ENCODE results near the gene PKN3. TPM values are rescaled to one million over a fixed set of nuclear protein-coding genes. Genes with fewer than 3 reads are reported as not detected.

PKN3 gene
- total RNA-seq, 2 experiments from 2014 or later: 8.1 to 9.1 TPM

DNA sequence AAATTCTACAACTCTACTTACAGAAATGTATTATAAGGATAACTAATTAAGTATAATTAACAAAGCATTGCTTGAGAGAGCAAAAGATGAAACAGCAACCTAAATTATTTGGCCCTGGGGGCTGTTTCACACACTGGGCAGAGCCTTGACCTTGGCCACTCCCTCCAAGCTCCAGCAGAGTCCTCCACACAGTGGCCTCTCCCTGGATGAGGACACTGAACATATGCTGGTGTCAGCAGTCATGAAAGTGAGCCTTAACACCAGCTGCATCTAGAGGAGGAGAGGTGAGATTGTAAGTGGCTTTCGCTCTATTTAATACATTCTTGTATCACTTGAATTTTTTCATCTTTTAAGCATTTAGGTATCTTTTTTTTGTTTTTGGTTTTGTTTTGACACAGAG is 44.9 kb downstream of the PKN3 start:
- no peaks in the 10 kb centered on the region for H3K9me3 Mint-ChIP-seq (ENCODE audit: low read depth)
- ATAC-seq: no peak
- no peak overlapping the region for H3K27ac Mint-ChIP-seq
- no peak overlapping the region for H3K4me3 Mint-ChIP-seq
- DNase-seq: no peak
- no peaks in the 10 kb centered on the region for H3K36me3 Mint-ChIP-seq
- no peaks in the 10 kb centered on the region for H3K4me1 Mint-ChIP-seq
- CTCF ChIA-PET: no interaction called here
- no peaks in the 10 kb centered on the region for H3K27me3 Mint-ChIP-seq

GRCh38 chr9:128750926-128751595 is 48.8 kb downstream of the PKN3 start:
- H3K27ac Mint-ChIP-seq: no peak overlapping the region
- no peaks in the 10 kb centered on the region for H3K9me3 Mint-ChIP-seq (ENCODE audit: low read depth)
- H3K4me1 Mint-ChIP-seq: no peaks in the 10 kb centered on the region
- no peaks in the 10 kb centered on the region for H3K27me3 Mint-ChIP-seq
- no peak for ATAC-seq
- H3K36me3 Mint-ChIP-seq: no peaks in the 10 kb centered on the region
- CTCF ChIA-PET: interaction anchor here (0.5 kb wide), 1 partner anchor 213 kb away, joined by 3 read pairs; no protein-coding TSS in a partner anchor
- no peak for DNase-seq
- no peak overlapping the region for H3K4me3 Mint-ChIP-seq

- Mint-ChIP-seq H3K36me3 (no peaks in the 10 kb centered on the region), H3K27me3 (no peaks in the 10 kb centered on the region), H3K4me1 (no peaks in the 10 kb centered on the region), H3K27ac (no peak overlapping the region), H3K4me3 (no peak overlapping the region), H3K9me3 (ENCODE audit: low read depth) (no peaks in the 10 kb centered on the region)
- ATAC-seq (no peak), DNase-seq (no peak)
- CTCF ChIA-PET: no interaction called here
Observed at GRCh38 chr9:128753627-128754026, 51.3 kb downstream of the PKN3 start.

DNA sequence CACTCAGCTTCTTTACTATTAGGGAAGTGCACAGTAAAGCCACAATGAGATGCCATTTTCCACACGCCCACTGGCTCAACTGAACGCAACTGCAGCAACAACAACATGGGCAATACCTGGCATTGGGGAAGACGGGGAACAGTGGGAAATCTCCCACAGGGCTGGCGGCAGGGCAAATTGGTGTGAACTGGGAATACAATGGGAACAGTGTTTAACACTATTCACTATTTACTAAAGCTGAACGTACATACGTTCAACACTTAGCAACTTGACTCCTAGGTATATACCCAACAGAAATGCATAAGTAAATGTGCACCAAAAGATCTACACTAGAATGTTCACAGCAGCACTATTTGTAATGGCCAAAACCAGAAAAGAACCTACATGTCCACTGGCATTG is 55.3 kb downstream of the PKN3 start:
- no peak overlapping the region for H3K27ac Mint-ChIP-seq
- no peak for DNase-seq
- ATAC-seq: no peak

DNA sequence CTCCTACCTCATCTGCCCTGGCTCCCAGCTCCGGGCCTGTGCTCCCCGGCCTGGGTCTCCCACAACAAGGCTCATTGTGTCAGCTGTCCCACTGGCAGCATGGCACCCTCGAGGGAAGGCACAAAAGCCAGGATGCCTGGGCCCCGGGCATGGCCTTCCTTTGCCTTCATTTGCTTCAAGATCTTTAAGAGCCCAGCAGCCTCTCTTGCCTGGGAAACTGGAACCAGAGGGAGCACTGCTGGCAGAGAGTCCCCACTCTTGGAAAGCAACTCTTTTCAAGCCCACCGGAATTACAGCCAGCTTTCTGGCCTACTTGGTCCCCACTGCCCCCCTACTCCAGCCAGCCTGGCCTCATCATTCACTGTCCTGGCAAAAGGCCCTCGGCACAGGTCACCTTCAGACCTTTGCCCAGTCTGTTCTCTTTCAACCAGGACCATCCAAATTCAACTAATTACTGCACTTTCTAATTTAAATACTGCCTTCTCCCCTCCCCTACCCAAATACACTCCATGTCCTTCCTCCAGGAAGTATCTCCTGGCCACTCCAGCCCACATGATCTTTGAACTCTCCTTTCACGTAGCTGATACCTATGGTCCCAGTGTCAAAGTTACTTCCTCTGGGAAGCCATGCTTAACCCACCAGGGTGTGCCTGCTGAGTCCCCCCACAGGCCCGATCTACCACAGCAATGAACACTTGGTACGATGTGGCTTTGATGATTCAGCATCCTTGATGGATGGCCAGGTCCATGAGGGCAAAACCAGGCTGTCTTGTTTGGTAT is 60.6 kb downstream of the PKN3 start:
- no peak overlapping the region for H3K27ac Mint-ChIP-seq
- CTCF ChIA-PET: no interaction called here

More for the DNA sequence above, 55.3 kb downstream of the PKN3 start:
- CTCF ChIA-PET: interaction anchor here (1.4 kb wide), 1 partner anchor 24 kb away, joined by 3 read pairs; no protein-coding TSS in a partner anchor
- Mint-ChIP-seq H3K4me1 (no peaks in the 10 kb centered on the region), H3K36me3 (no peaks in the 10 kb centered on the region), H3K27me3 (no peaks in the 10 kb centered on the region), H3K4me3 (no peak overlapping the region), H3K9me3 (ENCODE audit: low read depth) (no peaks in the 10 kb centered on the region)

GRCh38 chr9:128764361-128764760 is 62.1 kb downstream of the PKN3 start:
- ATAC-seq: no peak
- no peak overlapping the region for H3K4me3 Mint-ChIP-seq
- H3K9me3 Mint-ChIP-seq (ENCODE audit: low read depth): no peaks in the 10 kb centered on the region
- no peaks in the 10 kb centered on the region for H3K27me3 Mint-ChIP-seq
- H3K36me3 Mint-ChIP-seq: no peaks in the 10 kb centered on the region
- peaks cover 3% of the 10 kb centered on the region for H3K4me1 Mint-ChIP-seq
- DNase-seq: no peak
- CTCF ChIA-PET: interaction anchor here (0.6 to 1.5 kb wide), 4 partner anchors 18 to 1333 kb away, joined by 3 to 5 read pairs (median 3); partner anchors contain the start of gene ENDOG
- H3K27ac Mint-ChIP-seq: no peak overlapping the region

More for the DNA sequence above, 60.6 kb downstream of the PKN3 start:
- no peaks in the 10 kb centered on the region for H3K36me3 Mint-ChIP-seq
- no peak overlapping the region for H3K4me3 Mint-ChIP-seq
- no peak for DNase-seq
- no peaks in the 10 kb centered on the region for H3K9me3 Mint-ChIP-seq (ENCODE audit: low read depth)
- H3K4me1 Mint-ChIP-seq: no peaks in the 10 kb centered on the region
- ATAC-seq: no peak
- no peaks in the 10 kb centered on the region for H3K27me3 Mint-ChIP-seq

GRCh38 chr9:128765499-128765898 is 63.2 kb downstream of the PKN3 start:
- CTCF ChIA-PET: interaction anchor here (1.0 to 1.5 kb wide), 2 partner anchors 17 to 53 kb away, joined by 3 to 5 read pairs; partner anchors contain the start of gene ENDOG
- no peak for DNase-seq
- no peak overlapping the region for H3K4me3 Mint-ChIP-seq
- no peak overlapping the region for H3K27ac Mint-ChIP-seq
- no peak for ATAC-seq
- H3K4me1 Mint-ChIP-seq: peaks cover 9% of the 10 kb centered on the region
- H3K27me3 Mint-ChIP-seq: no peaks in the 10 kb centered on the region
- H3K36me3 Mint-ChIP-seq: no peaks in the 10 kb centered on the region
- H3K9me3 Mint-ChIP-seq (ENCODE audit: low read depth): no peaks in the 10 kb centered on the region

DNA sequence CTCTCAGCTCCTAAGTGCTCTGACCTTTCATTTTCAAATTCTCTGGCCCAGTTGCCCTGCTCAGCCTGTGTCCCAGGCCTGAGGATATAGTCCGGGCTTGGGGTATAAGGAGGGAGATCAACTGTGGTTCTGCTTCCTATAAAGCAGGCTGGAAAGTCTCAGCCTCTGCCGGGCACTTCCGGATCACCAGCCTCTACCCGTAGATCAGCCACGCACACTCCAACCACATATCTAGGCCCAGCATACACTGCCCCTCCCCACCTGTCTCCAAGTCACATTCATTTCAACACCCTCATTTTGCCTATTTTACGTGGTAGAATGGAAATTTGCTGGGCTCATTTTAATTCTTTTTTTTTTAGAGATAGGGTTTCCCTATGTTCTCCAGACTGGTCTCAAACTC is 66.3 kb downstream of the PKN3 start:
- Mint-ChIP-seq H3K36me3 (no peaks in the 10 kb centered on the region), H3K27me3 (no peaks in the 10 kb centered on the region), H3K27ac (no peak overlapping the region), H3K4me1 (peaks cover 19% of the 10 kb centered on the region), H3K4me3 (no peak overlapping the region), H3K9me3 (ENCODE audit: low read depth) (no peaks in the 10 kb centered on the region)
- DNase-seq (no peak), ATAC-seq (no peak)
- CTCF ChIA-PET: interaction anchor here (1.1 to 1.4 kb wide), 2 partner anchors 41 to 49 kb away, joined by 3 read pairs; partner anchors contain the start of gene ENDOG

Other genes with a start within 250 kb of the PKN3 start
- 10 to 100 TPM; 71.8 to 82.7 TPM for gene ODF2, start 246.5 kb upstream of the PKN3 start, total RNA-seq
- 10 to 100 TPM; 51.0 to 55.7 TPM for gene GLE1, start 197.8 kb upstream of the PKN3 start, total RNA-seq
- 100 to 1,000 TPM; 275 to 315 TPM for gene SPTAN1, start 149.9 kb upstream of the PKN3 start, total RNA-seq
- gene DYNC2I2, start 45.7 kb upstream of the PKN3 start, total RNA-seq: 10 to 100 TPM; 52.5 to 67.8 TPM
- 100 to 1,000 TPM; 436 to 623 TPM for gene SET, start 13.3 kb upstream of the PKN3 start, total RNA-seq
- 10 to 100 TPM; 67.8 to 90.0 TPM for gene ZDHHC12, start 21.6 kb downstream of the PKN3 start, total RNA-seq
- 10 to 100 TPM; 17.7 to 18.2 TPM for gene ZER1, start 69.4 kb downstream of the PKN3 start, total RNA-seq
- gene TBC1D13, start 84.8 kb downstream of the PKN3 start, total RNA-seq: 10 to 100 TPM; 21.5 to 22.2 TPM
- gene ENDOG, start 116.0 kb downstream of the PKN3 start, total RNA-seq: 10 to 100 TPM; 19.0 to 22.3 TPM
- 100 to 1,000 TPM in 1 of 2 experiments, 10 to 100 TPM in 1; 83.3 to 104 TPM for gene SPOUT1, start 127.3 kb downstream of the PKN3 start, total RNA-seq
- 10 to 100 TPM; 12.7 to 20.6 TPM for gene KYAT1, start 179.4 kb downstream of the PKN3 start, total RNA-seq
- gene LRRC8A, start 179.6 kb downstream of the PKN3 start, total RNA-seq: 10 to 100 TPM; 25.6 to 26.7 TPM
- under 1 TPM; 0.47 to 0.63 TPM for gene PHYHD1, start 218.5 kb downstream of the PKN3 start, total RNA-seq
- 10 to 100 TPM in 1 of 2 experiments, 1 to 10 TPM in 1; 7.7 to 11.1 TPM for gene DOLK, start 245.1 kb downstream of the PKN3 start, total RNA-seq
- gene NUP188, start 245.2 kb downstream of the PKN3 start, total RNA-seq: 100 to 1,000 TPM in 1 of 2 experiments, 10 to 100 TPM in 1; 88.0 to 108 TPM

All from activated CD8-positive, alpha-beta memory T cell treated with anti-CD3 and anti-CD28 coated beads, Interleukin-2, amount 10 ng/mL, durations not matched to agents 7 days and 5 days (primary cell).